Epithelial cell of proximal tubule (primary cell): Measurements from ENCODE around the gene TEPSIN. TPM values are rescaled to one million over a fixed set of nuclear protein-coding genes. Genes with fewer than 3 reads are reported as not detected.

Source experiments
- DNase-seq: peaks from one replicate; pipeline ENCODE4 v3.0.0-alpha.2; 2011; ENCODE audit warnings: low read depth
- H3K4me3 ChIP-seq: 2 replicates; pipeline ENCODE4 v1.5.1; 2011; ENCODE audit warnings: low read depth, mild to moderate bottlenecking, low read length
- total RNA-seq: library from RNA; depleted of rRNA; stranded (reverse); fragments of >200 nt; gene quantifications from 2 replicates; pipeline ENCODE4 v1.2.3, GENCODE V29; 2015
- TF ChIP-seq, protein P1 (sequence below): conservative IDR thresholded peaks from 2 replicates; pipeline ENCODE4 v1.5.1; 2012; ENCODE audit warnings: low read depth, mild to moderate bottlenecking, low read length

TEPSIN gene, protein sequence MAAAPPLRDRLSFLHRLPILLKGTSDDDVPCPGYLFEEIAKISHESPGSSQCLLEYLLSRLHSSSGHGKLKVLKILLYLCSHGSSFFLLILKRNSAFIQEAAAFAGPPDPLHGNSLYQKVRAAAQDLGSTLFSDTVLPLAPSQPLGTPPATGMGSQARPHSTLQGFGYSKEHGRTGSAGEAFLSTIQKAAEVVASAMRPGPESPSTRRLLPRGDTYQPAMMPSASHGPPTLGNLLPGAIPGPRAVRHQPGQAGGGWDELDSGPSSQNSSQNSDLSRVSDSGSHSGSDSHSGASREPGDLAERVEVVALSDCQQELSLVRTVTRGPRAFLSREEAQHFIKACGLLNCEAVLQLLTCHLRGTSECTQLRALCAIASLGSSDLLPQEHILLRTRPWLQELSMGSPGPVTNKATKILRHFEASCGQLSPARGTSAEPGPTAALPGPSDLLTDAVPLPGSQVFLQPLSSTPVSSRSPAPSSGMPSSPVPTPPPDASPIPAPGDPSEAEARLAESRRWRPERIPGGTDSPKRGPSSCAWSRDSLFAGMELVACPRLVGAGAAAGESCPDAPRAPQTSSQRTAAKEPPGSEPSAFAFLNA
- 24.2 and 37.3 TPM in 2 replicates for total RNA-seq

DNA sequence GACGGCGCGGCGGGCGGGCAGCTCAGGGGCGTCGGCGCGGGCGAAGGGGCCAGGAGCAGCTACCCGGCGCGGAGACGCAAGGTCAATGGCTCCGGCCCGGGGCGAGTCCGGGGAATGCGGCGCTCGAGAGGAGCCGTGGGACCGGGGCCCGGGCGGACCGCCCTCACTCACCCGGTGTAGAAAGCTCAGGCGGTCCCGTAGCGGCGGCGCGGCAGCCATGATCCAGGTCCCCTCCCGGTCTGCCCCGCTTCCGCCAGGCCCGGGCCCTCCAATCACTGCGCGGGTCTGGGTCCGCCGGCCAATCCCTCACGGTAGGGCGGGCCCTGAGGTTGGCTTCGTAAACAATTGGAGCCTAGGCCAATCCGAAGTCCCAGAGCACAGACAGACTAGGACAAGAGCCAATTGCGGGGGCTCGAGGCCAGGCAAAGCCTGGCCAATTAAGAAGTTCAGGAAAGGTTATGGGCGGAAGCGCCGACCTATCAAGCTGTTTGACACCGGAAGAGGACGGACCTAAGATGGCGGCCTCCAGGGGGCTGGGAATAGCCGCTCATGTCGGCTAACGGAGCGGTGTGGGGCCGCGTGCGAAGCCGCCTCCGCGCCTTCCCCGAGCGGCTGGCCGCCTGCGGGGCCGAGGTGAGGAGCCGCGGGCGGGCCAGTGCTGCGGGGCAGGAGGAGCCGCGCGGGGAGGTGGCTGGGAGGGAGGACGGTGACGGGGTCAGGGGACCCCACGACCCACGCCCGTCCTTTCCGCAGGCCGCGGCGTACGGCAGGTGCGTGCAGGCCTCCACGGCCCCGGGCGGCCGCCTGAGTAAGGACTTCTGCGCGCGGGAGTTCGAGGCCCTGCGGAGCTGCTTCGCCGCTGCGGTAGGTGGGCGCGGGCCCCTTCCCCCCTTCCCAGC is at the start of gene TEPSIN, which contains the start of gene NDUFAF8:
Gene TEPSIN, minus strand, starts transcription at position 241 of the 899 bp plus-strand sequence. Its CDS starts 22 bp downstream, at position 219.
Gene NDUFAF8, plus strand, starts transcription at position 504 of the 899 bp plus-strand sequence. Its CDS starts 46 bp downstream, at position 550.
- DNase-seq = peak; percentile 93
- H3K4me3 ChIP-seq = peak within 1 kb of the TSS; percentile 94
- TF ChIP-seq, protein P1, sequence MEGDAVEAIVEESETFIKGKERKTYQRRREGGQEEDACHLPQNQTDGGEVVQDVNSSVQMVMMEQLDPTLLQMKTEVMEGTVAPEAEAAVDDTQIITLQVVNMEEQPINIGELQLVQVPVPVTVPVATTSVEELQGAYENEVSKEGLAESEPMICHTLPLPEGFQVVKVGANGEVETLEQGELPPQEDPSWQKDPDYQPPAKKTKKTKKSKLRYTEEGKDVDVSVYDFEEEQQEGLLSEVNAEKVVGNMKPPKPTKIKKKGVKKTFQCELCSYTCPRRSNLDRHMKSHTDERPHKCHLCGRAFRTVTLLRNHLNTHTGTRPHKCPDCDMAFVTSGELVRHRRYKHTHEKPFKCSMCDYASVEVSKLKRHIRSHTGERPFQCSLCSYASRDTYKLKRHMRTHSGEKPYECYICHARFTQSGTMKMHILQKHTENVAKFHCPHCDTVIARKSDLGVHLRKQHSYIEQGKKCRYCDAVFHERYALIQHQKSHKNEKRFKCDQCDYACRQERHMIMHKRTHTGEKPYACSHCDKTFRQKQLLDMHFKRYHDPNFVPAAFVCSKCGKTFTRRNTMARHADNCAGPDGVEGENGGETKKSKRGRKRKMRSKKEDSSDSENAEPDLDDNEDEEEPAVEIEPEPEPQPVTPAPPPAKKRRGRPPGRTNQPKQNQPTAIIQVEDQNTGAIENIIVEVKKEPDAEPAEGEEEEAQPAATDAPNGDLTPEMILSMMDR = no peak

DNA sequence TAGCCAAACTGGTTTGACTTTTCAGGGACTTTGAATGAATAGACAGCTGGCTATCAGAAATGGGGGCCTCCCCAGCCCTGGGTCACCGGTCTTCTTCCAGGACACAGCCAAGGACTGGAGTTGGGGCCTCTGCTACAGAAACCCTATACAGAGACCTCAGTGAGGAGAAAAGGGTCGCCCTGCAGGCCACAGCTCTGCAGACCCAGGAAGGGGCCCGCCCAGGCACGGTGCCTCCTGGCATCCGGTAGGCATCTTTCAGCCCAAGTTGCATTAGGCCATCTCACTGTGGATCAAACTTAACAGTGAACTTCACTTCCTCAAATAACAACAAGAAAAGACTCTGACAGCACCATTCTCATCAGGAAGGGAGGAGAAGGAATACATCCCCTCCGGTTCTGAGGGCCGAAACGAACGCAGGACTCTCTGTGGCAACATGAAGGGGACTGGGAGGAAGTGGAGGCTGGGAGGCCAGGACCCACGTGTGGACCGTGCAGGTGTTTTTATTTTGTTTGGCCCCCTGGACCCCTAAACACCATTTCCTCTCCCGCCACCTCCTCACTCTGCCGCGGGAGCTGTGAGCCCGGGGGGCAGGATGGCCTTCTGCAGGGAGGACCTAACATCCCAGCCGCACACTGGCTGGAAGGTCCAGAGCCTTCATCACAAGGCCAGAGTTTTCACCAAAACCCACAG is 49.0 kb upstream of the TEPSIN start:
- no peak overlapping the region for H3K4me3 ChIP-seq
- DNase-seq = no peak
- TF ChIP-seq, protein P1 = no peak

DNA sequence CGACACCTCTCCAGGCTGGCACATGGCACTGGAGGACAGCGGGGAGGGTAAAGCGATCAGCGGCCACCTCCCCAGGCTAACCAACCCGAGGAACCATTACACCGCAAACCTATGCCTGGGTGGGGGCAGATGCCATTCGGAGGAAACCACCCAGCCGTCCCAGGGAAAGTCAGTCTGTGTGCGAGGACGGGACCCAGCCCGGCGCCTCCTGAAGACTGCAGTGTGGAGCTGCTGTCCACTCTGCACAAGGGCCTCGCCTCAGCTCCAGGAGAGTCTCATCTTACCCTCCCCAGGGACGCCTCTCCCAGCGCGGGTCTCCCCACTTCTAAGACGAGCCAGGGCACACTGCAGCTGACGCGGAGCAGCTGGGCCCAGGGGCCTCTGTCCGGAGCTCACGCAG is 48.3 kb upstream of the TEPSIN start:
- no peak overlapping the region for H3K4me3 ChIP-seq
- TF ChIP-seq, protein P1 = no peak
- DNase-seq = no peak

DNA sequence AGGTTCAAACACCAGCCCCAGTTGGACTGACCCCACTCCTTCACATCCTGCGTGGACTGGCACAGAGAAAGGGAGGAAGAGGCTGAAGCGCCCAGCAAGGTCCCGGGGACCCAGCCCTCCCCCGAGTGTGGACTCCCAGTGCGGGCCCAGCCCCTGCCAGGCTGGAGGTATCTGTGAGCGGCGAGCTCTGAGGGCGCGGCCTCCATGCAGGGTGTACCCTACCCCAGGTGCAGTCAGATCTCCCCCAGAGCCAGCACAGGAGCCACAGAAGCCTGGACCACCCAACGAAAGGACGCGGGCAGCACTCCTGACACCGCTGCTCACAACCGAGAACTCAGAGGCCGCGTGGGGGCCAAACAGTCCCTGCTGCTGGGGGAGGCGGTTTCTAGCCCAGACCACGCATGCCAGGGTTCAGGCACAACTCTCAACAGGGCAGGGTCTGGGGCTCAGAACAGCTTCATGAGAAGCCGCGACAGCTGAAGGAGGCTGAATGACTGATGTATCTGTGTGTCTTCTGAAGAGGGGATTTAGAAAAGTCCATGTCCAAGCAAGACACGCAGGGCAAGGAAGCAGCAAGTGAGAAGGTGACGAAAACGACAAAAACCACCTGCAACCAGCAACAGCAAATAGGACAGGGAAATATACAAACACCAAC is 47.8 kb upstream of the TEPSIN start:
- no peak for DNase-seq
- H3K4me3 ChIP-seq = no peak overlapping the region
- TF ChIP-seq, protein P1 = no peak

DNA sequence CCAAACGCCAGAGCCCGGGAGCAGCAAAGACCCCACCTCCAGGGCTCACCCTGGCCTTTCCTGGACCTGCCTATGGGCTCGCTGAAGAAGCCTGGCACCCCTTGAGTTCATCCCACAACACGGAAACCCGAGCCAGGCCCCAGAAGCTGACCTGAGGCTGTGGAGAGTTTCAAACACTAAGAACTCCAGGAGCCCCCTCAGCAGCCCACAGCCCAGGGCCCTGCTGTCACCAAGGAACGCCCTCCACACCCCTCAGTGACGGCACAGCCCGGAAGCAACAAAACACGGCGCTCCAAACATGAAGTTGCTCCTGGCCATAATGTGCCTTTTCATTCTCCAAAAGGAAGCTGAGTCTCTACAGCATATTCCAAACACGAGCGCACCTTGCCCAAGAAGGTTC is 47.0 kb upstream of the TEPSIN start:
- no peak for DNase-seq
- TF ChIP-seq, protein P1 = no peak
- no peak overlapping the region for H3K4me3 ChIP-seq

DNA sequence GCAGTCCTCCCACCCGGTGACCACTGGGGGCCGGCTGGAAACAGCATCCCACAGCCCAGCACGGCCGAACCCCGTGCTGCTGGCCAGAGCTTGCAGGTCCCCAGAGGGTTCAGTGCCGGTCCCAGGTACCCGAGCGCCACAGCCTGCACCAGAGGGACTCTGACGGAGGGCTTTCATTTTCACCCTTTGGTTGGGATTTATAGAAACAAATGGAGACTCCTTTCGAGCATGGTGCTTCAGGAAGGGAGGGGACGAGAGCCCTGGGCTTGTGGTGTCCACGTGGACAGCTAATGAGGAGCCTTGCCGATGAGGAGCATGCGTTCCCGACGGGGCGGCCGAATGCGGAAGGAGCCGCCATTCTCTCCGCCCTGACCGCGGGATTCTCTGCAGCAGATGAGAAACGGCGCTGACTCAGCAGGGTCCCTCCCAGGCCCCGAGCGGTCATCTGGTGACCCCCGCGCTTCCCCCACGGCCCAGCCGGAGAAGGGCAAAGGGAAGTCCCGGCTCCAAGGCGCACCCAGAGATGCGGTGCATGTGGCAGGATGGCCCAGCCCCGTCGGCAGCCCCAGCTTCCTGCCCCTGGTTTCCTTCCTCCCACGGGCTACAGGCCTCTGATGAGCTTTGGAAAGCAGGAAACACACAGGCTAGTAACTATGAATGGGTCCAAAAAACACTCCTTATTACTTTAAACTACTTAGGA is 46.5 kb upstream of the TEPSIN start:
- H3K4me3 ChIP-seq = no peak overlapping the region
- no peak for DNase-seq
- TF ChIP-seq, protein P1 = no peak
